ENCODE measurements around the gene MATR3.

DNA sequence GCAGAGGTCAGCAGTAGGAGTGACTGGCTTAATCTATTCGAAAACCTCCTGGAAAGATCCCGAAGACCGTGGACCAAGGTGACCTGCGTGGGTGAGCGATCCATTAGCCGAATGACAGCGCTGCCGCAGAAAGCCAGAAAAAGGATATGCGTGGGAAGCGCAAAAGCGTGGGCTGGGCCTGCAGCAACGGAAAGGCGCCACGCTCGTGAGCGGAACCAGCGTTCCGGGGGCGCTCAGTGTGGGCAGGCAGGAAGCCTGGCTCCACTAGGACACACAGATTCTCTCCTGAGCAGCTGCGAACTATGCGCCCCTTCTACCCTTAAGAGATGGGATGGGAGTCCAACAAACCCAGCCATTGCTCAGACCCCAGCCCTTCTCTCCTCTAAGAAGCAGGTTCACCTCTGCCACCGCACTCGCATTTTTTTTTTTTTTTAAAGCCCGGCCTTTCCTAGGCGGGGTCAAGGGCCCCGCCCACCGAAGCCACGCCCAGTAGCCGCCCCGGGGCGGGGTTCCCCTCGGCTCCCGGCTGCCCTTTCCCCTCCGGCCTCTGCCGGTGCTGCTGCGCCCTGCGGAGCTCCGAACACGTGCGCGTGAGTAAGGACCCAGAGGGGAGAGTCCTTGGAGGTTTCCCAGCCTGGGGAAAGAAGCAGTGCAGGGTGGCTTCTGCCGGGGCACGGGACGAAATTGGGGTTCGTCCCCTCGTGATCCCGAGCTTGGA is 19.8 kb upstream of the MATR3 start:
- TF ChIP-seq, protein P1, sequence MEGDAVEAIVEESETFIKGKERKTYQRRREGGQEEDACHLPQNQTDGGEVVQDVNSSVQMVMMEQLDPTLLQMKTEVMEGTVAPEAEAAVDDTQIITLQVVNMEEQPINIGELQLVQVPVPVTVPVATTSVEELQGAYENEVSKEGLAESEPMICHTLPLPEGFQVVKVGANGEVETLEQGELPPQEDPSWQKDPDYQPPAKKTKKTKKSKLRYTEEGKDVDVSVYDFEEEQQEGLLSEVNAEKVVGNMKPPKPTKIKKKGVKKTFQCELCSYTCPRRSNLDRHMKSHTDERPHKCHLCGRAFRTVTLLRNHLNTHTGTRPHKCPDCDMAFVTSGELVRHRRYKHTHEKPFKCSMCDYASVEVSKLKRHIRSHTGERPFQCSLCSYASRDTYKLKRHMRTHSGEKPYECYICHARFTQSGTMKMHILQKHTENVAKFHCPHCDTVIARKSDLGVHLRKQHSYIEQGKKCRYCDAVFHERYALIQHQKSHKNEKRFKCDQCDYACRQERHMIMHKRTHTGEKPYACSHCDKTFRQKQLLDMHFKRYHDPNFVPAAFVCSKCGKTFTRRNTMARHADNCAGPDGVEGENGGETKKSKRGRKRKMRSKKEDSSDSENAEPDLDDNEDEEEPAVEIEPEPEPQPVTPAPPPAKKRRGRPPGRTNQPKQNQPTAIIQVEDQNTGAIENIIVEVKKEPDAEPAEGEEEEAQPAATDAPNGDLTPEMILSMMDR (IDR thresholded peaks at IDR 0.05): peak in 2 of 6 experiments; percentile 30 to 34
- TF ChIP-seq POLR2A (IDR thresholded peaks at IDR 0.05): peak in 1 of 2 donors; percentile 54

All from thyroid gland (tissue), 4 donors.